Thoracic aorta (tissue), 2 donors: ENCODE data around the gene ADCY3. TPM values are rescaled to one million over a fixed set of nuclear protein-coding genes. Genes with fewer than 3 reads are reported as not detected.

ENCODE experiments used
- ATAC-seq: fragments of 150-250 bp; one replicate; pipeline ENCODE4 v1.8.0; 2017; ENCODE audit warnings: low read depth; ENCODE audit not compliant: insufficient number of reproducible peaks, low FRiP score
- DNase-seq: peaks from one replicate; pipeline ENCODE4 v3.0.0-alpha.2; 2020; ENCODE audit warnings: low spot score
- H3K27ac ChIP-seq, 2 donors: fragments of 200-600 bp; sonication (generic); 1 replicate in 1 of 2; 2 replicates in 1 of 2; pipeline ENCODE4 v1.5.1; 2016; ENCODE audit warnings: mild to moderate bottlenecking in 2 of 2, moderate library complexity in 2 of 2
- H3K27me3 ChIP-seq: fragments of 200-600 bp; sonication (generic); replicated peaks from 2 replicates; pipeline ENCODE4 v1.6.0; 2016; ENCODE audit warnings: mild to moderate bottlenecking; ENCODE audit not compliant: insufficient read depth
- H3K36me3 ChIP-seq: fragments of 200-600 bp; sonication (generic); one replicate; pipeline ENCODE4 v1.5.1; 2016
- H3K4me1 ChIP-seq, 2 donors: fragments of 200-600 bp; sonication (generic); 1 replicate in 1 of 2; 2 replicates in 1 of 2; pipeline versions ENCODE4 v1.5.1 to v1.6.0; 2016; ENCODE audit warnings: low read depth in 2 of 2, mild to moderate bottlenecking in 1 of 2; ENCODE audit not compliant: control insufficient read depth in 1 of 2
- H3K4me3 ChIP-seq: fragments of 200-600 bp; sonication (generic); 2 replicates; pipeline ENCODE4 v1.5.1; 2016; ENCODE audit warnings: mild to moderate bottlenecking
- H3K9me3 ChIP-seq: fragments of 200-600 bp; sonication (generic); 2 replicates; pipeline ENCODE4 v1.5.1; 2016
- total RNA-seq, 2 donors: library from RNA; depleted of rRNA; stranded (reverse); fragments of >200 nt; gene quantifications; one replicate each; pipeline versions ENCODE4 v1.1.0 to v1.2.3, GENCODE V29; 2016
- TF ChIP-seq, protein P1 (sequence below): fragments of 200-600 bp; sonication (generic); IDR thresholded peaks from one replicate; pipeline ENCODE4 v1.5.1; 2019; ENCODE audit warnings: antibody characterized with exemption

The ADCY3 gene
- total RNA-seq, 2 donors from 2014 or later, result 51.9 to 78.9 TPM

DNA sequence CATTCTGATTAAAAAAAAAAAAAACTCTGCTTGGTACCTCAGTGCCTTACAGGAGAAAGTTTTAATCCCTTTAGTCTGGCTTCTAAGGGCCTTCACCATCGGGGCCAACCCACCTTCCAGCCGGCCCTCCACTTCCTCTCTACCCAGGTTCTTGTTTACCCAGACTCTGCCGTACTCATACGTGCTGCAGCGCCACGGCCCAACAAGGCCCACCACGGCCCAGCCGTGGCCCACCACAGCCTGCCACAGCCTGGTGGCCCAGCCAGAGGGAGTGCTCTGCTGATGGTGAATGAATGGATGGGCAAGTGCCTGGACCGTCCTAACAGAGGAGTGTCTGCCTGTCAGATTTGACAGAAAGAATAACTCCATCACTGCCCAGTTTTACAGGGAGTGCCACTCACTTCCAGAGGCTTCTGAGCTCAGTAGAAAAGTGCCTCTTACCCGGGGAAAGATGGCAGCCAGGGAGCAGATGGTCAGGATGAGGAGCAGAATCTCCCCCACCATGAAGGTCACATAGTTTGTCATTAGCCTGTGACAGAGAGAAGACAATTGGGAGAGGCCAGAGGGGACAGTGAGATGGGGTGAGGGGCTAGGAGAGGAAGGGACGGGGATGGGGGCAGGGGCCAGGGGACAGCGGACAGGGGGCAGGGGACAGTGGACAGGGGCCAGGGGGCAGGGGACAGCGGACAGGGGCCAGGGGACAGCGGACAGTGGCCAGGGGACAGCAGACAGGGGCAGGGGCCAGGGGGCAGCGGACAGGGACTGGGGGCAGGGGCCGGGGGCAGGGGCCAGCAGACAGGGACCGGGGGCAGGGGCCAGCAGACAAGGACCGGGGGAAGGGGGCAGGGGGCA, 88.6 kb downstream of the ADCY3 start:
- H3K27me3 ChIP-seq, result no peaks in the 10 kb centered on the region
- TF ChIP-seq, protein P1, sequence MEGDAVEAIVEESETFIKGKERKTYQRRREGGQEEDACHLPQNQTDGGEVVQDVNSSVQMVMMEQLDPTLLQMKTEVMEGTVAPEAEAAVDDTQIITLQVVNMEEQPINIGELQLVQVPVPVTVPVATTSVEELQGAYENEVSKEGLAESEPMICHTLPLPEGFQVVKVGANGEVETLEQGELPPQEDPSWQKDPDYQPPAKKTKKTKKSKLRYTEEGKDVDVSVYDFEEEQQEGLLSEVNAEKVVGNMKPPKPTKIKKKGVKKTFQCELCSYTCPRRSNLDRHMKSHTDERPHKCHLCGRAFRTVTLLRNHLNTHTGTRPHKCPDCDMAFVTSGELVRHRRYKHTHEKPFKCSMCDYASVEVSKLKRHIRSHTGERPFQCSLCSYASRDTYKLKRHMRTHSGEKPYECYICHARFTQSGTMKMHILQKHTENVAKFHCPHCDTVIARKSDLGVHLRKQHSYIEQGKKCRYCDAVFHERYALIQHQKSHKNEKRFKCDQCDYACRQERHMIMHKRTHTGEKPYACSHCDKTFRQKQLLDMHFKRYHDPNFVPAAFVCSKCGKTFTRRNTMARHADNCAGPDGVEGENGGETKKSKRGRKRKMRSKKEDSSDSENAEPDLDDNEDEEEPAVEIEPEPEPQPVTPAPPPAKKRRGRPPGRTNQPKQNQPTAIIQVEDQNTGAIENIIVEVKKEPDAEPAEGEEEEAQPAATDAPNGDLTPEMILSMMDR, result no peak
- no peak for ATAC-seq
- DNase-seq, result no peak
- H3K27ac ChIP-seq, result no peak overlapping the region
- peaks cover 11% of the 10 kb centered on the region for H3K36me3 ChIP-seq
- H3K4me3 ChIP-seq, result no peak overlapping the region
- H3K4me1 ChIP-seq, result no peaks in the 10 kb centered on the region
- no peaks in the 10 kb centered on the region for H3K9me3 ChIP-seq

- TF ChIP-seq, protein P1, result no peak
- Histone ChIP-seq H3K36me3 (peaks cover 7% of the 10 kb centered on the region), H3K27me3 (no peaks in the 10 kb centered on the region), H3K9me3 (no peaks in the 10 kb centered on the region), H3K27ac (no peak overlapping the region), H3K4me1 (no peaks in the 10 kb centered on the region), H3K4me3 (no peak overlapping the region)
- no peak for ATAC-seq
- no peak for DNase-seq
These were observed 89.3 kb downstream of the ADCY3 start for GRCh38 chr2:24830786-24831185.

DNA sequence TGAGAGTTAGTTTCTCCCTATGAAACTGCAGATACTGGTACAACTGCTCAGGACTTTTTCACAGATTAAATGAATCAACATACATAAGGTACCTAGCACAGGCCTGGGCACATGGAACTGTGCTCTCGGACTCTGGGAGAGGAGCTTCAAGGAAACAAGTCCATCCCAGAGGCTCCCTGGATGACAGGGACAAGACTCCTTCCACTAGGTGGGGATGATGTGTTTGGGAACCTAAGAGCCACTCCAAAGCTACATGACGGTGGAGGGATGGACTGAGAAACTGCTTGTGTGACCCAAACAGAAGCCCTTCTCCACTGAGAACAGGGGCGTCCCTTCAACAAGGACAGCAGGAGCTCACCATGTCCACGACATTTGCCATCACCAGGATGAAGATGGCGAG, 89.7 kb downstream of the ADCY3 start:
- H3K36me3 ChIP-seq, result peaks cover 7% of the 10 kb centered on the region
- TF ChIP-seq, protein P1, result no peak

DNA sequence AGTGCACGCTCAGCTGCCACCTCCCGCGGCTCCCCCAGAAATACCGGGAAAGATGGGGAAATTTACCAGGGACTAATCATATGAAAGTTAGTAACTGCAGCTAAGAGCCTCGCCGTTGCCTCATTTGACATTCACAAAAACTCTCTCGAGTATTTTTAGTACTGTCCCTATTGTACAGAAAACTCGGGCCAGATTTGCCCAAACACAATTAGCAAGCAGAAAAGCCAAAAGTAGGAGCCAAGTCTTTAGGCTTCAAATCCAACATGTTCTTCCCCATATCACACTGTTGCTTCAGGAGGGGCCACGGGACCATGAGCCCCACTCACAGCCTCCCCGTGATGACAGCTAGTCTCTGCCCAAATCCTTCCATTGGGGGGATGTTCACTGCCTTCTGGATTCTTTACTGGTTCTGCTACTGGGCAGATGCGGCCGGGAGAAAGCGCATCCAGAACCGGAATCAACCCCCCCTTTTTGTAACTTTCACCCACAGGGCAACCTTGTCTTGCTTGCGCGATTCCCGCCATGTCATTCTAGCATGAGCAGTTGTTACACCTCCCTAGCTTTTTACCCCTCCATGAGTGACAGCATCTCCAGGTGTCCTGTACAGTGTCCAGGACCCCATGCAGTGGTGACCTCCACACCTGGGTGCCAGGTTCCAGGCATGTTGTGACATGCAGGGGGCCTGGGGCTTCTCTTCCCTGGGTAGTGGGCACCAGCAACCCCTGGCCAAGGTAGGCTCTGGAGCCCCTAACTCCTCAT, 91.6 kb downstream of the ADCY3 start:
- Histone ChIP-seq H3K4me1 (no peaks in the 10 kb centered on the region), H3K9me3 (no peaks in the 10 kb centered on the region), H3K36me3 (peaks cover 2% of the 10 kb centered on the region), H3K27me3 (no peaks in the 10 kb centered on the region), H3K27ac (no peak overlapping the region), H3K4me3 (no peak overlapping the region)
- TF ChIP-seq, protein P1, result no peak
- DNase-seq (no peak), ATAC-seq (no peak)

More for the DNA sequence above, 89.7 kb downstream of the ADCY3 start:
- Histone ChIP-seq H3K9me3 (no peaks in the 10 kb centered on the region), H3K27ac (no peak overlapping the region), H3K27me3 (no peaks in the 10 kb centered on the region), H3K4me1 (no peaks in the 10 kb centered on the region), H3K4me3 (no peak overlapping the region)
- ATAC-seq (no peak), DNase-seq (no peak)
